ENCODE measurements around the gene LIPE.

The LIPE gene

DNA sequence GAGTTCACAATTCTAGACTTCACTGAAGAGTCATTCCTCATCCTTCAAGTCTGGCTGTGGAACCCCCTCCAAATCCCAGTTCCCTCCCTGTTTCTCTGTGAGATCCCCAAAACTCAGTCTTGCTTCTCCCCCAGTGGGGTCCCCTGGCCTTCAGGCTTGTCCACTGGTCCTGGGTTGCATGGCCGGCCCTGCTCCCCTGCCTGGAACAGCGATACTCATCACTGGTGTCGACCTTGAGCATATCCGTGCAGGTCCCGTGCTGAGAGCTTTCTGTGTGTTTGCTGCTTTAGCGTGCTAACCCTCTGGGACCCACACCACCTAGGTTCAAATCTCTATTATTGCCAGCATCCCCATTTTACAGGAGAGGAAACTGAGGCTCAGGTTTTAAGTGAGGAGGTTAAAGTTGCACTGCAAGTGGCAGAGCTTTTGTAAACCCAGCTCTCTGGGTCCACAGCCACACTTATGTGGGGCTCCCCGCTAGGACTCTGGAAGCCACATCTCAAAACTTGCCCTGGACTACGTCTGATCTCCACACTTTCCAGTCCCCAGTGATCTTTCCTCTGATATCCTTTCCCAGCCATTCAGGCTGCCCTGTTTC is 15.5 kb downstream of the LIPE start:
- DNase-seq = no peak

DNA sequence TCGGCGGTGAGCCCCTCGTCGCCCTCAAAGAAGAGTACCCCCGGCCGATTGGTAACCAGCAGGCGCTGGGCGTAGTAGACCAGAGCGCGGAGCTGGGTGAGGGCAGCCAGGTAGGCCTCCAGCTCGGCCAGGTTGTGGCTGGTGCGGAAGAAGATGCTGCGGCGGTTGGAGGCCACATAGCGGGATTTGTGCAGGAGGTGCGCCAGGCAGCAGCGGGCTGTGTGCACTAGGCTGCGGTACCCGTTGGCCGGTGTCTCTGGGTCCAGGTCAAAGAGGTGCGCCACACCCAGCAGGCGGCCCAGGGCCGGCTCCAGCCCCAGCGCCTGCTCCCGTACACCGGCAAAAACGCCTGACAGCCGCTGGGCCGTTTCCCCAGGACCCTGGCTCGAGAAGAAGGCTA is 16.8 kb downstream of the LIPE start:
- no peak for DNase-seq

DNA sequence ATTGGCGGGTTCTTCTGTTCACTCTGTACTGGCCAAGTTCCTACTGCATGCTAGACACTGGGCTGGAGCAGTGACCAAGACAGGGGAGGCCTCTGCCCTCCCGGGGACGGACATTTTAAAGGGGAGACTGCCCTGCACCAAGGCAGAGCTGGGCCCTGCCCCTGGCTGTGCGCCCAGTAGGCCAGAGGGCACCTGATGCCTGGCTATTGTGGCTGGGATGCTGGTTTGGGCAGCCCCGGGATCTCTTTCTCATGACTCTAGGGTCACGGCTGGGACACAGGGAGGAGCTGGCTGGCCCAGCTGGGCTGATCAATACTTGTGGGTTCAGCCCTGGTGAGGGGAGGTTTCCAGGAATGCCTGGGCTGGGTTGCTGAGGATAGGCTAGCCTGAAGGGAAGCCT is 17.7 kb downstream of the LIPE start:
- no peak for DNase-seq

DNA sequence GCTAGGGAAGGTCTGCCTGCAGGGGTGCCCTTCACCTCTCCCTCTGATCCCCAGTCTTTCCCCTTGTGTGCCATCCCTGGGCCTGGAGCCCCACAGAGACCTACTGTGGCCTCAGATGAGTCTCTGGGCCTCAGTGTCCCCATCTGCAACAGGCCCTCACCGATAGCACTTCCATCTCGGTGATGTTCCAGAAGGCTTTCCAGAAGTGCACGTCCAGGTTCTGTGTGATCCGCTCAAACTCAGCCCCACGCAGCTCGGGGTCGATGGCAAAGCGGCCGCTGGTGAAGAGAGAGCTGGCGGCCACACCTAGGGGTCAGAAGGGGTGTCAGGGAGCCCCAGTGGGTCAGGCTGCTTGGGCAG is 19.4 kb downstream of the LIPE start:
- no peak for DNase-seq

DNA sequence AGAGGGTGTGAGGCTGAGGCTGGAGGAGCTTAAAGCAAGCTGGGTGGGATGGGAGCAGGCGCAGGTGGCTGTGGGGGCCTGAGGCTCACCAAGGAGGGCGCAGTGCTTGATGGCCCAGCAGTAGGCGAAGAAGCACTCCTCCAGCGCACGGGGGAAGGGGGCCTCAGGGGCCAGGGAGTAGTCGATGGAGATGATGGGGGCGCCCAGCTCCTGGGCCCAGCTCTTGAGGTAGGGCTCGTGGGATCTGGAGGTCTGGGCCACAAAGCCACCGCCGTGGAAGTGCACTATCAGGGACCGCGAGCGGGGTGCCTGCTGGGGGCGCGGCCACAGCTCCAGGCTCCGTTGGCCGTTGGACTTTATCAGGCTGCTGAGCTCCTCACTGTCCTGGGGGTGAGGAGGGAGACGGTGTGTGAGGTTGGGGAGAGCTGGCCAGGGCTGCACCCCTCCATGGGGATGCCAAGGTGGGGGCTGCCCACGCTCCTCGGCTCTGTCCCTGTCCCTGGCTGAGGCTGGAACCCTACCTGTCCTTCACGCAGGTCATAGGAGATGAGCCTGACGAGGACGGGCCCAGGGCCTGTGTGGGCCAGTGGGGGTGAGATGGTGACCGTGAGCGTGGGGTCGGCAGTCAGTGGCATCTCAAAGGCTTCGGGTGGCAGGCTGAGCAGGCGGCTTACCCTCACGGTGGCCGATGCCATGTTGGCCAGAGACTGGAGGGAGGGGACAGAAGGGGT is 19.9 kb downstream of the LIPE start:
- no peak for DNase-seq

DNA sequence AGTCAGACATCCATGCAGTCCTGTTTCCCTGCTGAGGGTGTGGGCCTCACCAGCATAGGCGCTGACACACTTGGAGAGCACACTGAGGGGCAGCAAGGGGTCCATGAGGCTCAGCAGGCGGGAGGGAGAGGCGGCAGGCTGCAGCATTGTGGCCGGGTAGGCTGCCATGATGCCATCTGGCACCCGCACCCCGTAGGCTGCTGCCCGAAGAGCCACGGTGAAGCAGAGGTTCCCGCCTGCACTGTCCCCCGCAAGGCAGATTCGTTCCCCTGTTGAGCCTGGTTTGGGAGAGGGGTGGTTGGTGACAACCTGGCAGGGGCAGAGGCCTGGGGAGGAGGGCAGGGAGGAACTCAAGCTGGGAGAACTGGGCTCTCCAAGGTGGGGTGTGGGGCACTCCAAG is 21.1 kb downstream of the LIPE start:
- DNase-seq = no peak

DNA sequence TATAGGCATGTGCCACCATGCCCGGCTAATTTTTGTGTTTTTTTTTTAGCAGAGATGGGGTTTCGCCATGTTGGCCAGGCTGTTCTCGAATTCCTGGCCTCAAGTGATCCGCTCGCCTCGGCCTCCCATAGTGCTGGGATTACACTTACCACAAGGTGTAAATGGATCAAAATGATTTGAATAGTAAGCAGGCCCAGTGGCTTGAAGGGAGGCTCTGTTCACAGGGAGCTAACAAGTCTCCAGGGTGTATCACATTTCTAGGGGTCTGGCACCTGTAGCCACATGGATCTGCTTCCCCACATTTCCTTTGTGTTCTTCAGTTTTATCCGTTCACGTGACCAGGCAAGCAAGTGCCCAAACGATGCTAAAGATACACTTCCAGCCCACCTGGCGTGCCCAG is 23.6 kb downstream of the LIPE start:
- DNase-seq = no peak

DNA sequence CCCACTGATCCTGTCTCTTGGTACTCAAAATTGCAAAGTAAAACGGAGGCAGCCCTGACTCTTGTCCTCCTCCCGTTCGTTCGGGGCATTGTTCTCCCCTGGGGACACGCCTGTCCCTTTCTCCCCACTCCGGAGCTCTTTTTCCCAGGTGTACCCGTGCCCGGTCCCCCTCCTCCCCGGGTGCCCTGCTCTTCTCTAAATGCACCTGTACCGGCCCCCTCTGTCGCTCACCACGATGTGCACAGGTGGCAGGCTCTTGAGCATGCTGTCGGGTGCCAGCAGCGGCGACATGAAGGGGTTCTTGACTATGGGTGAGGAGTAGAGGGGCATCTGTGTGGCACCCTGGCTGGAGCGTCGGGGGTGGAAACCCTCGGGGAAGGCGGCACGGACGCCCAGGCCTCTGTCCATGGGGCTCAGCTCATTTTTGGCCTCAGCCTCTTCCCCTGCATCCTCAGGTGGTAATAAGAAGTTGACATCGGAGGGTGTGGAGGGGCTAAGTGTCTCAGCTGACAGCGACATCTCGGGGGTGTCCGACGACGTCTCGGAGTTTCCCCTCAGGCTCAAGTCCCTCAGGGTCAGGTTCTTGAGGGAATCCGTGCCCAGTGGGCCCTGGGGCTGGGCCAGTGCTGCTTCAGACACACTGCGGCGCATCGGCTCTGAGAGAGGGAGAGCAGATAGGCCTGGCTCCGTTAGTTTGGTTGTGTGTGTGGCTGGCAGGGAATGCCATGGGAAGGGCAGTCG is 24.6 kb downstream of the LIPE start:
- DNase-seq = no peak

DNA sequence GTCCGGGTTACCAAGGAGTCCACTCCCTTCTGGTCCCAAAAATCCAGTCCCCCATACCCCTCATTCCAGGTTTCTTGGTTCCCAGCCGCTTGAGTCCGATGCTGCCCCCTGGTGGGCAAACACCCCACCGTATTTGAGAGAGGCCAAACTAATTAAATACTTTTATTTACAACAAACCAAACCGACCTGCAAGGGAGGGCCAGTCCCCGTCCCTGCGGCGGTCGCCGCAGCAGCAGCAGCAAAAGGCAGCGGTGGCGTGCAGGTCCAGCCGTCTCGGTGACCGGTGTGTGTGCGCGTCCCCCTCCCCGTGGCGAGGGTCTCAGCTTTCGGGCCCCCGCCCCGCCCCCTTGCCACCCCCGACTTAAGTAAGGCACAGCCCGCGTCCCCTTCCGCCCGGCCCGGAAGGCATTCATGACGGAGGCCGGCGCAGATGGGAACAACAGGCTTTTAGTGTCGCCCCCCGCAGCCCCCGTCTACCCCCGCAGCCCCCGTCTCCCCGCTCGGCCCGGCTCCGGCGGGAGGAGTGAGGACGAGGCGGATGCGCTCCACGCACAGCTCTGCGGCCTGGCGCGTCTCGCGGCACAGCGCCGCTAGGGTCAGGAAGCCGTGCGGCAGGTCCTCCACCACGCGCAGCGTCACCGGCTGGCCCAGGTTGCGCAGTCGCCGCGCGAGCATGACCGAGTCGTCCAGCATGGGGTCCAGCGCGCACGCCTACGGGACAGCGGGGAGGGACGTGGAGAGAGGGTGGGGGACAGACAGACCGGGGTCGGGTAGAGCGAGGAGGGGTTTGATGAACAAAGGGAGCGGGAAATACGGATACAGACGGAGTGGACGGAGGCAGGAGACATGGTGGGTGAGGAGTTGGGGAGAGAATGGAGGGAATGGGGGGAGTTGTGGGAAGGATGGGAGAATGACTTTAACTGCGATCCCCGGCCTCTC is 25.6 kb downstream of the LIPE start:
- DNase-seq = peak; percentile 70 to 76

DNA sequence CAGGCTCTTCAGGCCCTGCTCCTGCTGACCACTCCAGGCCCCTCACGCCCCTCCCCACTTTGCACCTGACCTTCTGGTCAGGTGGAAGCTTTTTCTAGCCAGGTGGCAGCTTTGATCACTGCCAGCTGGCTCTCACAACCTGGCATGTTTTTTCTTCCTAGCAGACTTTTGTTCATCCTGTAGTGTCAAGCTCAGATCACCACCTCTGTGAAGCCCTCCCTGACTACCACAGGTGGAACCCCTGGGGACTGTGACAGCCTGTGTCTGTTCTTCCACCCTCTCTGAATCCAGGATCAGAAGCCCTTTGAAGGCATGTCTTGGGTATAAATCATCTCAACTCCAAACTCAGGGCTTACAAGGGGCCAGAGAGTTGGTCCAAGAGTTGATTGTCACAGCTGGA is 26.8 kb downstream of the LIPE start:
- no peak for DNase-seq

DNA sequence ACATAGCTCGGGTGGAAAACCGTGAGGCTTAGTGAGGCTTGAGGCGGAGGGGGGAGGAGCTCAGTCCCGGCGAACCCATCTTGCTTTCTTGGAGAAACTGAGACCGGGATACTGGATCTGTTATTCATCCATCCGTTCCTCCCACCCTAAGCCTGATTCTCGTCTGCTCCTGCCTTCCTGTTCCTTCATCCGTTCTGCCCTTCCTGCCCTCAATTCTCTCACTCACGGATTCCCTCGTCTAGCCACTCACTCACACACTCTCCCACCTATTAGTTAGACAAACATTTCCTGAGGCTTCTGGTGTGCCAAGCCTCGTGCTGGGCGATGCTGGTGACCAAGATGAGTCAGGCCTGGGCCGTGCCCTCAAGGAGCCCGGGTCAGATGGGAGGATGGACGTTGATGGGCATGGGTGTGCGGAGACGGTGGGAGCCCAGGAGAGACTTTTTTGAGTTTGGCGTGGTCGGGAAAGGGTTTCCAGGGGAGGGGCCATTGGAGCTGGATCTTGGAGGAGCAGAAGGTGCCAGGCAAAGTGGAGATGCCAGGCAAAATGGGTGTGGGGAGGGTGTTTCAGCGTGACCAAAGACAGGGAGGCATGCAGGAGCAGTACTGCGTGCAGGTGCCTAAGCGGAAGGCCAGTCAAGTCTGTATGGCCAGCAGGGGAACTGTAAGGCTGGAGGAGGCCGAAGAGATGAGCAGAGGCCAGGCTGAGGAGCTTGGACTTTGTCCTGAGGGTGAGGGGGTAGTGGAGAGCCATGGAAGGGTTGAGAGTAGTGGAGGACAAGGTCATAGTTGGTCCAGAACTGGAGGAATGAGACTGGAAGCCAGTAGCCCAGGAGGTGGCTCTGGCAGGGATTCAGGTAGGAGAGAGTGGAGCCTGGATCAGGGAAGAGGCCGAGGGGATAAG is 29.7 kb downstream of the LIPE start:
- DNase-seq = no peak

DNA sequence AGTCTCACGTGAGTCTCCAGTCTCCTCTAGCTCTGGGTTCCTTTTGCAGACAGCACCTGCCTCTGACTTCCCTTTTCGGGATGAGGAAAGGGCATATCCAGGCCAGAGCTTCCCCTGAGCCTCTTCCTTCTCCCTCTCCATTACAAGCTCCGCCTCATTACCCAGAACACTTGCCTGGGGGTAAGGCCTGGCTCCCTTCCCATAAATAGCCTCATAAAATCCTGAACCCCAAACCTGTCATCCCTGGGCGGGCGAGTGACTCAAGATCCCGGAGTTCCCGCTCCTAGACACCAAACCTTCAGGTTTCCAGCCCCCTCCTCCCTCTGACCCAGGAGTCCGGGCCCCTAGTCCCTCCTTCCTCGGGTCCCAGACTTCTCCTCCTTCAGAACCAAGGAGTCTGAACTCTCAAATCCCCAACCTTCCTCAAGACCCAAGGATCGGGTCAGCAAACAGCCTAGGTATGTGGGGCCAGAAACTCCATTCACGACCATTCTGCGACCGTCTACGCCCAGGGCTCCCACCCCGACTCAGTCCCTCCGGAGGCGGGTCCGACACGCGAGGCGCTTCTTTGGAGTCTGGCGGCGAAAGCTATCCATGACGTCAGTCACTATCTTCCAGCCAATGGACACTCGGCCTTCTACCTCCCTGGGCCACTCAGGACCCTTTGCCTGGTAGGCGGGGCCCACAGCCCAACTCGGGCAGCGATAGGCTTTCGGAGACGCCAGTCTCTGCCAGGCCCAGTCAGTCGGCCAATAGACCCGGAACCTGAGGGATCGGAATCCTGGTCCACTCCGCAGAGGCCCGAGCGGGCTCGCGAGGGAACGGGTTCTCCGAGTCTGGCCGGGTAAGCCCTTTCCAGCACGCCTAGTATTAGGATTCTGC is 30.6 kb downstream of the LIPE start:
- DNase-seq = peak; percentile 97 to 98

DNA sequence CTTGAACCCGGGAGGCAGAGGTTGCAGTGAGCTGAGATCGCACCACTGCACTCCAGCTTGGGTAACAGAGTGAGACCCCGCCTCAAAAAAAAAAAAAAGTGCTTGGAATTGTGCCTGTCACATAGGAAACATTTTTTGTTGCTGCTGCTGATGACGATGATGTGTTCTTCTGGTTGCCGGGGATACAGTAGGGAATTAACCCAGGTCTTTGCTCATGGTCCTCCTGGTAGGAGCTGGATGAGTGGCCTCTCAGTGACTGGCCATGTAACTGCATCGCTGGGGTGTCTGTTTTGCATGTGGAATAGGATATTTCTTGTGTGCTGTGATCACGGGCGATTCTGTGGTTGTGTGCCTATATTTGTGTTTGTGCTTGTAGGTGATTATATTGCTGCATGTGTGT is 32.4 kb downstream of the LIPE start:
- DNase-seq = no peak

DNA sequence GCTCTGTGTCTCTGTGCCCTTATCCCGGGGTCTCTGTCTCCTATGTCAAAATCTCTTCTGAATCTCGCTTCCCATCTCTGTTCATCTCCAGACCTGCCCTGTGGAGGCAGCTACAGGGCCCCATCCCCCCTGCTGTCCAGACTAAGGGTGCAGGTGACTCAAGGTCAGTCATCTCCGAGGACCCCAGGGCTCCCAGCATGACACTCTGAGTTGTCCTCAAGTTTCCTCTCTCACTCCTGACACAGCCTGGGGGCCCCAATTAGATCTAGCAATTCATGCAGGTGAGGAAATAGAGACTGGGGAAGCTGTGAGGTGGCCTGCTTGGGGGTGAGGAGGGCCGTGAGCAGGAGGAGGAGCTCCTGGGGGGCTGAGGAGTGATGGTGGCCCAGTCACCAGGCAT is 35.0 kb downstream of the LIPE start:
- no peak for DNase-seq

DNA sequence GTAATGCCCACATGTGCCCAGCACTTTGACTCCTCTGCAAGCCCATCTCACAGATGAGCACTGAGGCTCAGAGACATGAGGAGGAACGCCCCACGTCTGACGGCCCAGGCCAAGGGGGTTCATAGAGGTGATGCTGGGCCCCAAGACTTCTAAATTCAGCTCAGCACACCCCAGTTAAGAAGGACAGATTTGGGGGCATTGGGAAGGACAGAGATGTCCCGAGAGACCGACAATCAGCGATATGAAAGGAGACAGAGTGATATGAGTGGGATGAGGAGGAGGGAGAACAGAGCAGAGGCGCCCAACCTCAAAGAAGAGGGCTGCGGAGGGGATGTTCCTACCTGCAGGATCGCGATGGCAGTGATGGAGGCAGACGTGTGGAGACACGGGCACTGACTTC is 37.3 kb downstream of the LIPE start, which contains the start of gene CNFN:
Gene CNFN (minus strand): TSS at position 399 of the 400 bp plus-strand sequence. CDS start 1,260 bp downstream, outside the sequence.
- DNase-seq = no peak

DNA sequence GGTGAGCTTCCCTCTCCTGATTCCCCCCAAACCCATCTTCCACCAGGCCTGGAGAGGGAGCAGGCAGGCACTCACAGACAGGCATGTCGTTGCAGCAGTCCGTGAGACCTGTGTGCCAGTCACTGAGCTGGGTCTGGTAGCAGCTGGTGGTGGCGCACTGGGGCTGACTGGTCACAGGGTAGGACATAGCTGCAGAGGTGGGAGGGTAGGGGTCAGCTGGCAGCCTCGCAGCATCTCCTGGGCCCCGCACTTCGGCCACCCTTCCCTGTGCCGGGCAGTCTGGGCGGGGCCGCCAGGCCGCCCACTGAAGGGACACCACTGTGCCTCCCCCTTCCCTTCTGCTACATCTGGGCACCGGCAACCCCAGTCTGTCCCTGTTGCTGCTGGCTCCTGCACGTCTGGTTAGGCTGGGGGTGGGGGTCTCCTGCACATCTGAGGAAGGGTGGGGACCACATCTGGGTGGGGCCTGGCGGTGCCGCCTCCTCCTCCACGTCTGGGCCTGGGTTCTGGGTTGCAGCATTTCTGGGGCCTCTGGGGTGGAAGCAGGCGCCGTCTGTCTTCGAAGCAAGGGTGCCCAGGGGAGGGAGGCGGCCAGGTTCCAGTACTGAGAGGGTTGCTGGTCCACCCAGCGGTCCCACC is 38.2 kb downstream of the LIPE start:
- no peak for DNase-seq

DNA sequence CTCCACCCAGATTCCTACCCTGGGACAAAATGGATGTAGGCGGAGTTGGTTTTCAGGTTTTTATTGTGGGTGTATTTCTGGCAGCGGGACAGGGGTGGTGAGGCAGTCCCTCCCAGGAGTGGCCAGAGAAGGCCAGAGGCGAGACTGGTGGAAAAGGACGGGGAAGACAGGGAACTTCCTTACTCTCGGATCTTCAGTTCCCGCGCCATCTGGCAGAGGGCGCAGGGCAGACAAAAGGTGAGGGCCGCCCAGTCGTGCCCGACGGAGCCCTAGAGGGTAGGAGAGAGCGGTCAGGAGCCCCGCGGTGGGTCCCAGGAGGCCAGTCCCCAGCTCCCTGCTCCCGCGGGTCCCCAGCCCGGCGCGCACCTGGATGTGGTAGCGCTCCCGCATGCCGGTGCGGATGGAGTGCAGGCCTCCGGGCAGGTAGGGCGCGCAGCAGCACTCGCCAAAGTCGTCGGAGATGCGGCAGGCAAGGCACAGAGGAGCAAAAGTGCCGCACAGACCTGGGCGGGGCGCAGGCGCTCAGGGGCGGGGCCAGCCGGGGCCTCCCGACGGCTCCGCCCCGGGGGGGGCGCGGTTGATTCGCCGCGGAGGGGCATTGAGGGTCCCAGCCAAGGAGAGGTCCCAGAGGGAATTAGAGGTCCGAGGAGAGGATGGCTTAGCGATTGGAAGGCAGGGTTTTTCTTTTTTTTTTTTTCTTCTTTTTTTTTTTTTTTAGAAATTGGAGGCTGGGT is 40.0 kb downstream of the LIPE start:
- DNase-seq = peak; percentile 67

DNA sequence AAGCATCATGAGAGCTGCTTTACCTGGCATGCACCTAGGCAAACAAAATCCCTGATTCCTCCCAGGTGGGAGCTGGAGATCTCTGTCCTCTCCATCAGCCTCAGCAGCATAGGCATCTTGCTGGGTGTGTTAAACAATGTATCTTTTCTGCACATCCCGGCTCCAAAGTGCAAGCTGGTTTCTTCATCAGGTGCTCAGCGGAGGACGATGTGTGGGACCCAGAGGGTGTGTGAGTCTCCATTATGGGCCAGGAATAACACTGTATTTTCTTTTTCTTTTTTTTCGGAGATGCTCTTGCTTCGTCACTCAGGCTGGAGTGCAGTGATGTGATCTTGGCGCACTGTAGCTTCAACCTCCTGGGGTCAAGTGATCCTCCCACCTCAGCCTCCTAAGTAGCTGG is 47.0 kb downstream of the LIPE start:
- DNase-seq = no peak

Measured in CD4-positive, alpha-beta T cell treated with Interleukin-4 for 1 hour (primary cell).